Central memory CD8-positive, alpha-beta T cell (primary cell): ENCODE results near the gene ARMH3.

ENCODE experiments used
- ATAC-seq: fragments of 150-1000 bp; cut with Tn5 transposase; replicated peaks from 2 replicates; pipeline ENCODE4 v1.10.0; 2022; ENCODE audit warnings: mild to moderate bottlenecking, moderate FRiP score, moderate number of reproducible peaks; ENCODE audit not compliant: poor library complexity, severe bottlenecking; ENCODE audit errors: extremely low read depth
- DNase-seq, 2 donors: peaks; one replicate each; pipeline ENCODE4 v3.0.0; 2021; ENCODE audit warnings: low spot score in 2 of 2
- H3K27ac Mint-ChIP-seq: one replicate; pipeline ENCODE4 v1.8.0; 2022; ENCODE audit warnings: low read depth, mild to moderate bottlenecking, moderate library complexity, mixed read lengths
- H3K27me3 Mint-ChIP-seq: one replicate; pipeline ENCODE4 v1.8.0; 2022; ENCODE audit warnings: mixed read lengths
- H3K36me3 Mint-ChIP-seq: one replicate; pipeline ENCODE4 v1.8.0; 2022; ENCODE audit warnings: mild to moderate bottlenecking, moderate library complexity, mixed read lengths; ENCODE audit not compliant: insufficient read depth
- H3K4me1 Mint-ChIP-seq: one replicate; pipeline ENCODE4 v1.8.0; 2022; ENCODE audit warnings: mixed read lengths
- H3K4me3 Mint-ChIP-seq: one replicate; pipeline ENCODE4 v1.8.0; 2022; ENCODE audit warnings: mild to moderate bottlenecking, moderate library complexity, mixed read lengths
- H3K9me3 Mint-ChIP-seq: one replicate; pipeline ENCODE4 v1.8.0; 2022; ENCODE audit warnings: mixed read lengths

ARMH3 gene

GRCh38 chr10:101816913-101817336 lies 239.0 kb downstream of the ARMH3 start:
- Mint-ChIP-seq H3K36me3 (peaks cover 32% of the 10 kb centered on the region), H3K4me3 (peak overlapping the region; percentile 94), H3K27ac (peak overlapping the region; percentile 98), H3K4me1 (peaks cover 56% of the 10 kb centered on the region), H3K27me3 (no peaks in the 10 kb centered on the region), H3K9me3 (no peaks in the 10 kb centered on the region)
- DNase-seq (no peak), ATAC-seq (no peak)

GRCh38 chr10:101816376-101816775 lies 239.6 kb downstream of the ARMH3 start:
- peaks cover 56% of the 10 kb centered on the region for H3K4me1 Mint-ChIP-seq

GRCh38 chr10:101814466-101815071 lies 241.4 kb downstream of the ARMH3 start:
- Mint-ChIP-seq H3K36me3 (peaks cover 47% of the 10 kb centered on the region), H3K27me3 (no peaks in the 10 kb centered on the region), H3K27ac (peak overlapping the region; percentile 98), H3K4me1 (peaks cover 56% of the 10 kb centered on the region), H3K4me3 (peak overlapping the region; percentile 94), H3K9me3 (no peaks in the 10 kb centered on the region)
- no peak for ATAC-seq
- DNase-seq: no peak

More at GRCh38 chr10:101816376-101816775, 239.6 kb downstream of the ARMH3 start:
- H3K36me3 Mint-ChIP-seq: peaks cover 34% of the 10 kb centered on the region
- no peaks in the 10 kb centered on the region for H3K27me3 Mint-ChIP-seq
- H3K9me3 Mint-ChIP-seq: no peaks in the 10 kb centered on the region
- H3K4me3 Mint-ChIP-seq: peak overlapping the region; percentile 94
- no peak for DNase-seq
- no peak for ATAC-seq
- H3K27ac Mint-ChIP-seq: peak overlapping the region; percentile 98

GRCh38 chr10:101812606-101813005 lies 243.4 kb downstream of the ARMH3 start:
- Mint-ChIP-seq H3K27ac (no peak overlapping the region), H3K4me3 (no peak overlapping the region), H3K4me1 (peaks cover 50% of the 10 kb centered on the region), H3K27me3 (no peaks in the 10 kb centered on the region), H3K9me3 (no peaks in the 10 kb centered on the region), H3K36me3 (peaks cover 51% of the 10 kb centered on the region)
- no peak for ATAC-seq
- DNase-seq: no peak

GRCh38 chr10:101807158-101807557 lies 248.8 kb downstream of the ARMH3 start:
- DNase-seq: no peak
- peaks cover 17% of the 10 kb centered on the region for H3K4me1 Mint-ChIP-seq
- H3K9me3 Mint-ChIP-seq: no peaks in the 10 kb centered on the region
- no peak for ATAC-seq
- peak overlapping the region; percentile 72 for H3K27ac Mint-ChIP-seq
- H3K36me3 Mint-ChIP-seq: peaks cover 88% of the 10 kb centered on the region
- H3K4me3 Mint-ChIP-seq: no peak overlapping the region
- H3K27me3 Mint-ChIP-seq: no peaks in the 10 kb centered on the region

GRCh38 chr10:101803511-101803910 lies 252.5 kb downstream of the ARMH3 start:
- H3K27me3 Mint-ChIP-seq: no peaks in the 10 kb centered on the region
- ATAC-seq (no peak), DNase-seq (no peak)
- no peak overlapping the region for H3K27ac Mint-ChIP-seq
- peaks cover 33% of the 10 kb centered on the region for H3K4me1 Mint-ChIP-seq
- H3K9me3 Mint-ChIP-seq: no peaks in the 10 kb centered on the region
- H3K36me3 Mint-ChIP-seq: peaks cover 93% of the 10 kb centered on the region
- no peak overlapping the region for H3K4me3 Mint-ChIP-seq

- no peak for DNase-seq
- Mint-ChIP-seq H3K27ac (no peak overlapping the region), H3K9me3 (no peaks in the 10 kb centered on the region), H3K27me3 (no peaks in the 10 kb centered on the region), H3K4me3 (no peak overlapping the region), H3K4me1 (peaks cover 45% of the 10 kb centered on the region), H3K36me3 (peaks cover 84% of the 10 kb centered on the region)
- ATAC-seq: no peak
These were observed 258.4 kb downstream of the ARMH3 start for GRCh38 chr10:101797403-101798059.
